Retinal pigment epithelial cell (primary cell): ENCODE results near the gene DCC.

Experiments used
- DNase-seq: peaks from one replicate; pipeline ENCODE4 v3.0.0-alpha.2; 2010; ENCODE audit warnings: low read depth
- H3K4me3 ChIP-seq: 2 replicates; pipeline ENCODE4 v1.5.1; 2011; ENCODE audit warnings: mild to moderate bottlenecking, low read length, control low read depth, moderate library complexity
- TF ChIP-seq, protein P1 (sequence below): conservative IDR thresholded peaks from 2 replicates; pipeline ENCODE4 v1.5.1; 2011; ENCODE audit warnings: low read depth, low read length, control low read depth, inconsistent platforms

DCC gene

DNA sequence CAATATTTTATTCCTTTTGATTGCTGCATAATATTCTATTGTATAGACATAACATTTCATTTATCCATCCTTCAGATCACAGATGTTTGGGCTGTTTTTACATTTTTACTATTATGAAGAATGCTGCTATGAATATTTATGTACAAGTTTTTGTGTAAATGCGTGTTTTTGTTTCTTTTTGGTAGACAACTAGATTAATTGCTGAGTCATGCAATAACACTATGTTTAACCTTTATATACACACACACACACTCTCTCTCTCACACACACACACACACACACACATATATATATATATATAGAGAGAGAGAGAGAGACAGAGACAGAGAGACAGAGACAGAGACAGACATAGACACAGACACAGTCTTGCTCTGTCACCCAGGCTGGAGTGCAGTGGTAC is 926.9 kb downstream of the DCC start:
- no peak for DNase-seq
- TF ChIP-seq, protein P1, sequence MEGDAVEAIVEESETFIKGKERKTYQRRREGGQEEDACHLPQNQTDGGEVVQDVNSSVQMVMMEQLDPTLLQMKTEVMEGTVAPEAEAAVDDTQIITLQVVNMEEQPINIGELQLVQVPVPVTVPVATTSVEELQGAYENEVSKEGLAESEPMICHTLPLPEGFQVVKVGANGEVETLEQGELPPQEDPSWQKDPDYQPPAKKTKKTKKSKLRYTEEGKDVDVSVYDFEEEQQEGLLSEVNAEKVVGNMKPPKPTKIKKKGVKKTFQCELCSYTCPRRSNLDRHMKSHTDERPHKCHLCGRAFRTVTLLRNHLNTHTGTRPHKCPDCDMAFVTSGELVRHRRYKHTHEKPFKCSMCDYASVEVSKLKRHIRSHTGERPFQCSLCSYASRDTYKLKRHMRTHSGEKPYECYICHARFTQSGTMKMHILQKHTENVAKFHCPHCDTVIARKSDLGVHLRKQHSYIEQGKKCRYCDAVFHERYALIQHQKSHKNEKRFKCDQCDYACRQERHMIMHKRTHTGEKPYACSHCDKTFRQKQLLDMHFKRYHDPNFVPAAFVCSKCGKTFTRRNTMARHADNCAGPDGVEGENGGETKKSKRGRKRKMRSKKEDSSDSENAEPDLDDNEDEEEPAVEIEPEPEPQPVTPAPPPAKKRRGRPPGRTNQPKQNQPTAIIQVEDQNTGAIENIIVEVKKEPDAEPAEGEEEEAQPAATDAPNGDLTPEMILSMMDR, result no peak
- no peak overlapping the region for H3K4me3 ChIP-seq

DNA sequence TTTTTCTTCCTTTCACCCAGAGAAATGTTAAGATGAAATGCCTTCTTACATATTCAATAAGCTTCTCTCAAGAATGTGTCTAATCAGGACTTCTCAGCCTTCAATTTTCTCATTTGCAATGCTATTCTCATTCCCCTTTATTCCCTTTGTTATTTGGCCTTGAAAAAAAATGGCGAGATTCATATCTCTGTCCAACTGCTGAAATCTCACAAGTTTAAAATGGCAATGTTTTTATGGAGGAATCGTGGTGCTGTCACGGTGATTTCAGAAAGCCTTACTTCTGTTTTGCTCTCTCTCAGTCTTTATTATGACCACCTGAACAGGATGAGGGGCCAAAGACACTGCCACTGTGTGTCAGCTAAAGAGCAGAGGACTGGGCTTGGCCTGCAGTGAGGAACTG is 928.5 kb downstream of the DCC start:
- no peak for DNase-seq
- TF ChIP-seq, protein P1, result no peak
- H3K4me3 ChIP-seq, result no peak overlapping the region

DNA sequence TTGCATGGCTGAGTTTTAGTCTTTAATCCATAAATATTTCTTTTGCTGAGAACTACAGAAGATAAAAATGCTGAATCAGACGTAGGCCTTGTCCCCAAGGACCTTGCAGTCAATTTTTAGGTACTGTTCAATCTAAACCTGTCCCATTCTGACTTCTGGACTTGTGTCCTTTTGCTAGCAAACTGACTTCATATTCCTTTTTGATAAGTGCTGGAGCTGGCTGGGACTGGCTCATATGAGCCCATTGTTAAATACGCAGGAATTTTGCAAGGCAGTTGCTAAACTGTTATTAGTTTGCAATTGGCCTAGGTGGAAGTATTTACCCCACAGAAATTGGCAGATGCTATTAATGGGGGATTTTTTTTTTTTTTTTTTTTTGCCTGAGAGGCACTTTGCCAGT is 941.4 kb downstream of the DCC start:
- DNase-seq, result no peak
- TF ChIP-seq, protein P1, result no peak
- no peak overlapping the region for H3K4me3 ChIP-seq

DNA sequence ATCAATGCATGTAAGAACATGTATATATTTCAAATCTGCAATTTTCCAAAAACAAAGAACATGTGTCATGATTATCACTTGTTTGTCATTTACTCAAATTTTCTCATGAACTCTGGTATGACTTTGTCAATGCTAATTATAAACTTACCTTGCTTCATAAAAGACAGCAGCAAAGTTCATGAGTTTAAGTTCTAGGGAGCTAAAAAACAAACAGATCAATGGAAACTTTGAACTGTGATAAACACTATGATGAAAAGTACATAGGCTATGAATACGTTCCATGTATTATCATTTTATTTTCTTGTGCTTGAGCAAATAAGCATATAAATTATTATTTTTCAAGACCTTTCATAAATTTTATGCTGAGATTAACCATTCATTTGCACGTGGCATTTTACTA is 943.7 kb downstream of the DCC start:
- TF ChIP-seq, protein P1, result no peak
- no peak for DNase-seq
- H3K4me3 ChIP-seq, result no peak overlapping the region

DNA sequence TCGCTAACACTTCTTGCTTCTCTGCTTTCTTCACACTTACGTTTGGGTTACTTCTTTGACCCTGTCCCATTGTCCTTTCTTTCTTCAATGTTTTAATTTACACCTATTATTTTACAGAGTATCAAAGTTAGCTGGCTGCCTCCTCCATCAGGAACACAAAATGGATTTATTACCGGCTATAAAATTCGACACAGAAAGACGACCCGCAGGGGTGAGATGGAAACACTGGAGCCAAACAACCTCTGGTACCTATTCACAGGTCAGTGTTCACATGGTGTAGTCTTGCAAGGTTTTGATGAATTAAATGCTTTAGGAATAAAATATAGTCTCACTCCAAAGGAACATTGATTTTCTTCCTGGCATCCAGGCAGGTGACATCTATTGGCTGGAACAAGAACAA is 965.5 kb downstream of the DCC start:
- H3K4me3 ChIP-seq, result no peak overlapping the region
- no peak for DNase-seq
- TF ChIP-seq, protein P1, result no peak

DNA sequence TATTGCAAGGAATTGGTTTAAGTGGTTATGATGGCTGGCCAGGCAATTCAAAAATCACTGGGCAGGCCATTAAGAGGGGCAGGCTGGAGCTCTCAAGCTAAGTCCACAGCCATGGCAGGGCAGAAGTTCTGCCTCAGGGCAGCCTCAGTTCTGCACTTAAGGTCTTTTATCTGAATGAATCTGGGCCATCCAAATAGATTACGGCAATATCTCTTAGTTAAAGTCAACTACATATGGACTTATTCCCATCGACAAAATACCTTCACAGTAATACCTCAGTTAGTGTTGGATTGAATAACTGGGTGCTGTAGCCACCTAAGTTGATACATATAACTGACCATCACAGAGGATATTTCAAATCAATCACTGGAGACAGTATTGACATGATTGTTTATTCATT is 979.6 kb downstream of the DCC start:
- TF ChIP-seq, protein P1, result no peak
- DNase-seq, result no peak
- H3K4me3 ChIP-seq, result no peak overlapping the region

DNA sequence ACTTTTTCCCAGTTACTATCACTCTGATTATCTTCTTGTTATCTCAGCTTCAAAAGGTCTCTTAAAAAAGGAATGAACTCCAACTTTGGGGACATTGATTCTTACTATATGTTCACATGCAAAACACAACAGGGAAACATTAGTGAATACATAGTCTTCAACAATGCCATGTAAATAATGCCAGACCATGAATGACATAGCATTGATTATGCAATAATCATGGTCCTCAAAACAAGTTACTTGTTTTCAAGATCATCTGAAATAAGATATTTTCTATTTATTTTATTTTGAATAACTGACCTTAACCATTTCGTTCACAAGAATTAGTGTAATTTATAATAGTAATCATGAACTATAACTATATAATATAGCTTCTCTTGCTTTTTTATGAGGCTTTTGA is 982.2 kb downstream of the DCC start:
- TF ChIP-seq, protein P1, result no peak
- H3K4me3 ChIP-seq, result no peak overlapping the region
- no peak for DNase-seq
